SK-N-SH treated with all-trans-retinoic acid at 6 μM for 48 hours (cell line): ENCODE data around the gene RHBDD1.

Source experiments
- ATAC-seq: fragments of 200-7000 bp; cut with Tn5 transposase; 3 replicates; pipeline ENCODE4 v1.9.1; 2020; ENCODE audit warnings: mild to moderate bottlenecking, moderate library complexity
- ARNTL ChIP-seq: fragments of 450-650 bp; formaldehyde crosslinking; IDR thresholded peaks from 2 replicates; pipeline ENCODE4 v1.5.0; 2020; ENCODE audit warnings: low read depth, mild to moderate bottlenecking, moderate library complexity, borderline replicate concordance
- CSRNP3 ChIP-seq: fragments of 250-450 bp; sonication (Bioruptor Pico); IDR thresholded peaks from 2 replicates; pipeline ENCODE4 v1.5.1; 2021; ENCODE audit warnings: mild to moderate bottlenecking, moderate library complexity
- ESRRG ChIP-seq: fragments of 250-450 bp; sonication (Bioruptor Pico); IDR thresholded peaks from 2 replicates; pipeline ENCODE4 v1.6.1; 2021; ENCODE audit warnings: mild to moderate bottlenecking
- ISL1 ChIP-seq: fragments of 250-450 bp; sonication (Bioruptor Pico); IDR thresholded peaks from 2 replicates; pipeline ENCODE4 v2.1.2; 2022; ENCODE audit warnings: mild to moderate bottlenecking, moderate library complexity
- OSR1 ChIP-seq: fragments of 250-450 bp; sonication (Bioruptor Pico); IDR thresholded peaks from 2 replicates; pipeline ENCODE4 v1.8.0; 2022; ENCODE audit warnings: moderate library complexity, mild to moderate bottlenecking, inconsistent platforms
- TCF4 ChIP-seq: fragments of 250-450 bp; sonication (Bioruptor Pico); IDR thresholded peaks from 2 replicates; pipeline ENCODE4 v1.8.0; 2021; ENCODE audit warnings: mild to moderate bottlenecking, moderate library complexity, borderline replicate concordance
- TOX ChIP-seq: fragments of 250-450 bp; sonication (Bioruptor Pico); IDR thresholded peaks from 2 replicates; pipeline ENCODE4 v1.8.0; 2021; ENCODE audit warnings: mild to moderate bottlenecking, moderate library complexity, borderline replicate concordance
- TSHZ2 ChIP-seq: fragments of 250-450 bp; sonication (Bioruptor Pico); IDR thresholded peaks from 2 replicates; pipeline ENCODE4 v1.5.0; 2020; ENCODE audit warnings: mild to moderate bottlenecking, moderate library complexity
- ZC3H10 ChIP-seq: fragments of 250-450 bp; sonication (Bioruptor Pico); IDR thresholded peaks from 2 replicates; pipeline ENCODE4 v1.5.1; 2021; ENCODE audit warnings: mild to moderate bottlenecking, moderate library complexity
- ZFP3 ChIP-seq: fragments of 250-450 bp; sonication (Bioruptor Pico); IDR thresholded peaks from 2 replicates; pipeline ENCODE4 v1.5.0; 2020; ENCODE audit warnings: mild to moderate bottlenecking, moderate library complexity
- ZFP30 ChIP-seq: fragments of 450-650 bp; formaldehyde crosslinking; IDR thresholded peaks from 2 replicates; pipeline ENCODE4 v1.5.0; 2022; ENCODE audit warnings: mild to moderate bottlenecking, moderate library complexity
- TF ChIP-seq, protein P1 (sequence below): fragments of 250-450 bp; sonication (Bioruptor Pico); IDR thresholded peaks from 2 replicates; pipeline ENCODE4 v1.8.0; 2020; ENCODE audit warnings: mild to moderate bottlenecking, moderate library complexity, borderline replicate concordance

The RHBDD1 gene

DNA sequence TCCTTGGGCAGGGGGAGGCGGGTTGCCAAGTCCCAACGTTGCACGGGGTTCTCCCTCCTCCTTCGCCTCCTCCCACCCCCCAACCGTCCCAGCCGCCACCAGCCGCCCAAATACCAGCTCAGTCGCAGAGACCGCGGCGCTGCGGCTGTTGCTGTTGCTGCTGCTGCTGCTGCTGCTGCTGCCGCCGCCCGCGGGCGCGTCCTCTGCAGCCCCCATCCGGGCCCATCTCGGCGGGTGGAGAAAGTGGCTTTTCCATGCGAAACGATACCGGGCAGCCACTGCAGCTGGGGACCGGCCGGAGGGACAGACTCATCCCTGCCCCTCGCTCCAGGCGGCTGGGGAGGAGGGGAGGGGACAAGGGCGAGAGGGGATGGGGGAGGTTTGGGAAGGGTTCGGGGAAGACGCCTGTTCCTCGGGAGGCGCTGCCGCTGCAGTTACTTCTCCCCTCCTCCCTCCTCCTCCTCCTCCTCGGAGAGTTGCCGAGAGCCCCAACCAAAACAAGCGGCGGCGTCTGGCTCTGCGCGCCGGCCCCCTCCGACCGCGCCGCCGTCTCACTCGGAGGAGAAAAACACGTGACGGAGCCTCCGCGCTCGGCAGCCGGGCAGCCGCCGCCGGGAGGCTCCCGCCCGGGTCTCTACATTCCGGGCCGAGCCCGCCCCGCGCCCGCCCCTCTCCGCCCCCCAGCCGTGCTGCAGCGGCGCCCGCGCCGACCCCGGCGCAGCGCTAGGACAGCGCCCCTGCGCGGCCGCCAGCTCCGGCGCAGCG, 36.5 kb upstream of the RHBDD1 start, which contains the start of gene IRS1:
TSS of gene IRS1 (minus strand) at position 610 of the 765 bp plus-strand sequence. CDS start 1,082 bp downstream, outside the sequence.
- ATAC-seq = peak; percentile 59

GRCh38 chr2:226799976-226800940, 35.6 kb upstream of the RHBDD1 start:
- TF ChIP-seq TCF4 (CRISPR knock-in tag) (no peak), ISL1 (CRISPR knock-in tag) (no peak), OSR1 (CRISPR knock-in tag) (no peak), TSHZ2 (CRISPR knock-in tag) (no peak), ZFP3 (CRISPR knock-in tag) (no peak), CSRNP3 (CRISPR knock-in tag) (no peak), ZFP30 (no peak)
- TF ChIP-seq, protein P1, sequence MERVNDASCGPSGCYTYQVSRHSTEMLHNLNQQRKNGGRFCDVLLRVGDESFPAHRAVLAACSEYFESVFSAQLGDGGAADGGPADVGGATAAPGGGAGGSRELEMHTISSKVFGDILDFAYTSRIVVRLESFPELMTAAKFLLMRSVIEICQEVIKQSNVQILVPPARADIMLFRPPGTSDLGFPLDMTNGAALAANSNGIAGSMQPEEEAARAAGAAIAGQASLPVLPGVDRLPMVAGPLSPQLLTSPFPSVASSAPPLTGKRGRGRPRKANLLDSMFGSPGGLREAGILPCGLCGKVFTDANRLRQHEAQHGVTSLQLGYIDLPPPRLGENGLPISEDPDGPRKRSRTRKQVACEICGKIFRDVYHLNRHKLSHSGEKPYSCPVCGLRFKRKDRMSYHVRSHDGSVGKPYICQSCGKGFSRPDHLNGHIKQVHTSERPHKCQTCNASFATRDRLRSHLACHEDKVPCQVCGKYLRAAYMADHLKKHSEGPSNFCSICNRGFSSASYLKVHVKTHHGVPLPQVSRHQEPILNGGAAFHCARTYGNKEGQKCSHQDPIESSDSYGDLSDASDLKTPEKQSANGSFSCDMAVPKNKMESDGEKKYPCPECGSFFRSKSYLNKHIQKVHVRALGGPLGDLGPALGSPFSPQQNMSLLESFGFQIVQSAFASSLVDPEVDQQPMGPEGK (CRISPR knock-in tag) = no peak
- TF ChIP-seq, all 23 proteins: peak for 0
- ATAC-seq = peak; percentile 12

More for the DNA sequence above, 36.5 kb upstream of the RHBDD1 start, which contains the start of gene IRS1:
- TF ChIP-seq TSHZ2 (CRISPR knock-in tag) (no peak), ISL1 (CRISPR knock-in tag) (no peak), ZC3H10 (no peak)
- TF ChIP-seq, protein P1 (CRISPR knock-in tag) = no peak
- TF ChIP-seq, all 23 proteins: peak for 0

DNA sequence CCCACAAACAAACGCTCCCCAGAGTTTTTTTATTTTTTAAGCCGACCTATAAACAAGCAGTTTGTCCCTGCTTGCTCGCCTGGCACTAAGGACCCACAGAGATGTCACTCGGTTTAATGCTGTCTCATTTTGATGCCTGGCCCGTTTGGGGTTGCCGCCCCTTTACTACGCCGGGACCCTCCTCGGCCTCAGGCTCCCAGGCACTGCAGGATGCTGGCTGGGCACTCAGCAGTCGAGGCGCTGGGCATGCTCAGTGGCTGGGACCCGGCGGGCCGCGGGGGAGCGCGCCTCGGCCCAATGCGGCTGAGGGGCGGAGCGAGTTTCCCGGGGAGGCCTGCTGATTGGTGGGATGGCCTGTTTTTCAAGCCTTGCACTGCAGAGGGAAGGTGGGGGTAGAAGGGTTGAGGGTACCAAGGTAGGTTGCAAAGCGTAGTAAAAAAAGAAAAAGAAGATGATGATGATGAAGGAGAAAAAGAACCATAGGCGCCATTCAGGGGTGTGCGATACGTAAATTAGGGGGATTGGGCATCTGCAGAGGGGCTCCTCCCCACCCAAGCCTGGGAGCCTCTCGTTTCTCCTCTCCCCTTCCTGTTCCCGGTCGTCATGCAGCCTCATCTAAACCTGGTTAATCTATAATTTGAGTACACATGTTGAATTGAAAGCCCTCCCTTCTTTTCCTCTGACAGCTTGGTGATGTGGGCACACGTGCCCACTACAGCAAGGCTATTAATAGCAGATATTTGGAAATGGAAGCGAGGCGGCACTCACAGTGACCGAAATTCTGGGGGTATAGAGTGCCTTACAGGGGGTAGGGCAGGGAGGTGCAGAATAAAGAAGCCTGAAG, 34.7 kb upstream of the RHBDD1 start:
- peak; percentile 90 for ATAC-seq
- TF ChIP-seq ESRRG (CRISPR knock-in tag) (no peak), ARNTL (CRISPR knock-in tag) (no peak), TOX (CRISPR knock-in tag) (no peak), TSHZ2 (CRISPR knock-in tag) (no peak), OSR1 (CRISPR knock-in tag) (no peak)
- TF ChIP-seq, protein P1 (CRISPR knock-in tag) = no peak
